Fibroblast of lung (primary cell): ENCODE measurements around the gene CSF1R. TPM values are rescaled to one million over a fixed set of nuclear protein-coding genes. Genes with fewer than 3 reads are reported as not detected.

Experiments
- DNase-seq, 2 donors: peaks; one replicate each; pipeline versions ENCODE4 v3.0.0 to v3.0.0-alpha.2; 2010; ENCODE audit warnings: low read depth in 2 of 2
- H2AFZ ChIP-seq: 2 replicates; pipeline ENCODE4 v1.5.1; 2012; ENCODE audit warnings: low read length, control low read depth, inconsistent platforms
- H3K27ac ChIP-seq: 2 replicates; pipeline ENCODE4 v1.5.1; 2011; ENCODE audit warnings: low read length, control low read depth; ENCODE audit not compliant: insufficient read depth
- H3K27me3 ChIP-seq: 2 replicates; pipeline ENCODE4 v1.5.1; 2011; ENCODE audit warnings: mild to moderate bottlenecking, low read length; ENCODE audit not compliant: control insufficient read depth, insufficient read depth
- H3K36me3 ChIP-seq: 2 replicates; pipeline ENCODE4 v1.5.1; 2011; ENCODE audit warnings: low read length; ENCODE audit not compliant: control insufficient read depth, insufficient read depth
- H3K4me1 ChIP-seq: 2 replicates; pipeline ENCODE4 v1.5.1; 2011; ENCODE audit warnings: low read length; ENCODE audit not compliant: control insufficient read depth, insufficient read depth; ENCODE audit errors: extremely low read depth
- H3K4me2 ChIP-seq: 2 replicates; pipeline ENCODE4 v1.5.1; 2011; ENCODE audit warnings: low read length, control low read depth; ENCODE audit not compliant: insufficient read depth; ENCODE audit errors: extremely low read depth
- H3K4me3 ChIP-seq, 4 experiments: fragments of 200-600 bp in 1 of 4; sonication (generic) in 1 of 4; replicated peaks in 1 of 4; 2 replicates each; pipeline ENCODE4 v1.5.1; 2011 to 2016; ENCODE audit warnings: low read length in 4 of 4, low read depth in 3 of 4, mild to moderate bottlenecking in 3 of 4, control low read depth in 2 of 4, inconsistent platforms in 1 of 4, mixed read lengths in 1 of 4; ENCODE audit not compliant: insufficient read depth in 1 of 4; ENCODE audit errors: control extremely low read depth in 1 of 4
- H3K79me2 ChIP-seq: 2 replicates; pipeline ENCODE4 v1.5.1; 2012; ENCODE audit warnings: mild to moderate bottlenecking, low read length, inconsistent platforms; ENCODE audit not compliant: control insufficient read depth, insufficient read depth
- H3K9ac ChIP-seq: 2 replicates; pipeline ENCODE4 v1.5.1; 2011; ENCODE audit warnings: mild to moderate bottlenecking, low read length, control low read depth; ENCODE audit not compliant: insufficient read depth
- H3K9me3 ChIP-seq: 2 replicates; pipeline ENCODE4 v1.5.1; 2012; ENCODE audit warnings: low read depth, low read length; ENCODE audit not compliant: control insufficient read depth, insufficient read depth
- H4K20me1 ChIP-seq: 2 replicates; pipeline ENCODE4 v1.5.1; 2011; ENCODE audit warnings: low read length; ENCODE audit not compliant: control insufficient read depth, insufficient read depth; ENCODE audit errors: extremely low read depth
- EZH2 ChIP-seq: IDR thresholded peaks from 2 replicates; pipeline ENCODE4 v1.5.1; 2012; ENCODE audit warnings: low read length, control low read depth, mild to moderate bottlenecking; ENCODE audit errors: missing control alignments
- polyA plus RNA-seq, 2 donors: library from polyadenylated mRNA; depleted of rRNA in 1 of 2; stranded (reverse) in 1 of 2; unstranded in 1 of 2; fragments of >200 nt; gene quantifications; 2 replicates each; pipeline ENCODE4 v1.2.1, GENCODE V29; 2011 to 2012; ENCODE audit warnings: missing spikeins in 1 of 2
- total RNA-seq: library from RNA; depleted of rRNA; stranded (reverse); fragments of >200 nt; gene quantifications from 2 replicates; pipeline ENCODE4 v1.2.1, GENCODE V29; 2014
- TF ChIP-seq, protein P1 (sequence below), 2 donors: IDR thresholded peaks in 1 of 2; conservative IDR thresholded peaks in 1 of 2; 1 replicate in 1 of 2; 2 replicates in 1 of 2; pipeline ENCODE4 v1.5.1; 2011 to 2012; ENCODE audit warnings: low read length in 2 of 2, control low read depth in 1 of 2, inconsistent platforms in 1 of 2, low read depth in 1 of 2, mild to moderate bottlenecking in 1 of 2

Gene CSF1R
- total and polyA plus RNA-seq, 2 donors (not counting 1 experiment from before 2014, with no cell fraction given): 0.07 TPM; not detected in 1

DNA sequence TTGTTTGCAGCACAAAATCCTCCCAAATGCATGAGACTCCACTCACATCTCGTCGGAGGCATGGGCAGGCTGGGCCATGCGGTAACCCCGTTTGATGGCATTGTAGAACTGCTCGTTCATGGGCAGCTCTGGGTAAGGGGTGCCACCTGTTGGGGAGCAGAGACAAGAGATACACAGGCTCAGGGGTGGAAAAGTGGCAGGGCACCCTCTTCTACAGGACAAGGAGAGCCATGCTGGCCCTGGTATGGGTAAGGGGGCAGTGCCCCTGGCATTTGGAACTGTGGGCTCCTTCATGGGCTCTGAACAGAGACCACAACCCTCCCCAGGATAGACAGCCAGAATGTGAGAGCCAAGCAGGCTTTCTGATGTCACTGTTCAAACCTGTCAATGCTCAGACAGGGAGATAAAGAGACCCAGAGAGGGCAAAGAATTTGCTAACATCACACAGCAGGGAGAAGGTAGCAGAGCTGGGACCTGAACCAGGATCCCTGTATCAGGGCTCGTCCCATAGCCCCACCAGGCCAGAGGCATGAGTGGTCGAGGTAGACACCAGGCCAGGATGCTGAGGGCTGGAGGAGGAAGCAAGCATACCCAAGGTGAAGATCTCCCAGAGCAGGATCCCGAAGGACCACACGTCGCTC, 33.2 kb upstream of the CSF1R start:
- Histone ChIP-seq H2AFZ (no peak overlapping the region), H3K4me1 (peaks cover 8% of the 10 kb centered on the region), H3K27ac (no peak overlapping the region), H3K9ac (no peak overlapping the region), H4K20me1 (no peaks in the 10 kb centered on the region), H3K79me2 (no peaks in the 10 kb centered on the region), H3K9me3 (no peaks in the 10 kb centered on the region), H3K36me3 (peaks cover 67% of the 10 kb centered on the region), H3K4me3 (no peak overlapping the region), H3K4me2 (no peak overlapping the region), H3K27me3 (no peaks in the 10 kb centered on the region)
- no peak for DNase-seq
- TF ChIP-seq, protein P1, sequence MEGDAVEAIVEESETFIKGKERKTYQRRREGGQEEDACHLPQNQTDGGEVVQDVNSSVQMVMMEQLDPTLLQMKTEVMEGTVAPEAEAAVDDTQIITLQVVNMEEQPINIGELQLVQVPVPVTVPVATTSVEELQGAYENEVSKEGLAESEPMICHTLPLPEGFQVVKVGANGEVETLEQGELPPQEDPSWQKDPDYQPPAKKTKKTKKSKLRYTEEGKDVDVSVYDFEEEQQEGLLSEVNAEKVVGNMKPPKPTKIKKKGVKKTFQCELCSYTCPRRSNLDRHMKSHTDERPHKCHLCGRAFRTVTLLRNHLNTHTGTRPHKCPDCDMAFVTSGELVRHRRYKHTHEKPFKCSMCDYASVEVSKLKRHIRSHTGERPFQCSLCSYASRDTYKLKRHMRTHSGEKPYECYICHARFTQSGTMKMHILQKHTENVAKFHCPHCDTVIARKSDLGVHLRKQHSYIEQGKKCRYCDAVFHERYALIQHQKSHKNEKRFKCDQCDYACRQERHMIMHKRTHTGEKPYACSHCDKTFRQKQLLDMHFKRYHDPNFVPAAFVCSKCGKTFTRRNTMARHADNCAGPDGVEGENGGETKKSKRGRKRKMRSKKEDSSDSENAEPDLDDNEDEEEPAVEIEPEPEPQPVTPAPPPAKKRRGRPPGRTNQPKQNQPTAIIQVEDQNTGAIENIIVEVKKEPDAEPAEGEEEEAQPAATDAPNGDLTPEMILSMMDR (conservative IDR thresholded peaks at IDR 0.05 in 1 of 2, IDR thresholded peaks at IDR 0.05 in 1 of 2; ENCODE audit: low read depth in 1 of 2, low read length in 2 of 2): no peak
- TF ChIP-seq EZH2: no peak

DNA sequence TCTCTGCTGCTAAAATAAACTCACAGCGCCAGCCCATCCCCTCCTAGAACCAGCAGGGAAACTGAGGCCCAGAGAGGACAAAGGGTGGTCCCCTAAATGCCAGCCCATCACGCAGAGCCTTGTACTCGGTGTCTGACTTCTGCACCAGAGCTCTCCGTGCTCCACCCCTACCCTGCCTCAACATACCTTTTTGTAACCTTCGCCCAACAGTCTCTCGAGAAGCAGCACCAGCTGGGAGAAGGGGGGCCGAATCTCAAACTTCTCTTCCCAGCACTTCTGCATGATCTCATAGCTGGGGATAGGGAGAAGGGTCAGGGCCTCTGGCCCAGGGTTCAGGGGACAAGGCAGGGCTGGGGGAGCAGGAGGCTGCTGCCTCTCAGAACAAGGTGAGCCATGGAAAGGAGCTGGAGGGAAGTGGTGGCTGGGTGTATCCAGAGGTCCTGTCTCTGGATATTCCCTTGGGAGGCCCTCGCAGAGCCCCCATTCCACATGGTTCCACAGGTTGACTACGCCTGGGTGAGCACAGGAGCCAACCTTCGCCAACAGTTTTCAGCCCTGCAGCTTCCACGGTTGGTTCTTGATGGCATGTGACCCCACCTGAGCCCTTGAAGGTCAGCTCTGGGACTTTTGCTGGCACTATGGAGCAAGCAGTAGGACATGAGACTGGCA, 32.3 kb upstream of the CSF1R start:
- TF ChIP-seq EZH2: no peak
- TF ChIP-seq, protein P1 (conservative IDR thresholded peaks at IDR 0.05 in 1 of 2, IDR thresholded peaks at IDR 0.05 in 1 of 2; ENCODE audit: low read depth in 1 of 2, low read length in 2 of 2): no peak
- peaks cover 65% of the 10 kb centered on the region for H3K36me3 ChIP-seq

DNA sequence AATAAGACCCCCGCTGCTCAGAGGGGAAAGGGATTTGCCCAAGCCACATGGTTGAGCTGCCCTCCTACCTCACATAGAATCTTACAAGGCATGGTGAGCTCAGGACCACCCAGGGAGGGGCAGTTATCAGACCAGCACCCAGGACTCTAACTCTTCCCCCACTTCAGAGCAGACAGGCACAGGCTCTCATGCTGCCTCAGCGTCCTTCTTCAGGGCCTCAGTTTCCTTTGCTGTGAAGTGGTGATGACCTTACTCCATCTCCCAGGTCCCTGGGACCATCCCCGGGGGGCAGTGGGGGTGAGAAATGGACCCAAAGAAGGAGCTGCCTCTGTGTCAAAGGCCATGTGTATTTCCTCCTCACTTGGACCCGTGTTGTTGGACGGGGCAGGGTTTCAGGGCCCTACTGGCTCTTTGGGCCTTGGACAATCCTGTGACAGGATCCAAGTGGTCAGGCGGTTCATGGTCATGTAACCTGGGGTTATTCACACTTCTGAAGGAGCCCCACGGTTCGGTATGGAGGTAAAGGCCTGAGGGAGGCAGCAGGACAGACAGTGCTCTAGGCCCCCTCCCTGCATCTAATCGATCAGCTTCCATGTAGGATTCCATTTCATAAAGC, 31.7 kb upstream of the CSF1R start:
- H3K4me2 ChIP-seq: no peak overlapping the region
- DNase-seq: no peak
- peaks cover 22% of the 10 kb centered on the region for H3K4me1 ChIP-seq
- no peaks in the 10 kb centered on the region for H4K20me1 ChIP-seq
- H3K27ac ChIP-seq: no peak overlapping the region
- no peak overlapping the region for H2AFZ ChIP-seq
- TF ChIP-seq, protein P1 (conservative IDR thresholded peaks at IDR 0.05 in 1 of 2, IDR thresholded peaks at IDR 0.05 in 1 of 2; ENCODE audit: low read depth in 1 of 2, low read length in 2 of 2): no peak
- no peak for TF ChIP-seq EZH2
- H3K36me3 ChIP-seq: peaks cover 62% of the 10 kb centered on the region
- no peaks in the 10 kb centered on the region for H3K27me3 ChIP-seq
- H3K9me3 ChIP-seq: no peaks in the 10 kb centered on the region
- H3K4me3 ChIP-seq: no peak overlapping the region
- no peak overlapping the region for H3K9ac ChIP-seq
- H3K79me2 ChIP-seq: no peaks in the 10 kb centered on the region

More for the DNA sequence above, 32.3 kb upstream of the CSF1R start:
- Histone ChIP-seq H3K9me3 (no peaks in the 10 kb centered on the region), H3K79me2 (no peaks in the 10 kb centered on the region), H3K4me3 (no peak overlapping the region), H2AFZ (no peak overlapping the region), H3K9ac (no peak overlapping the region), H3K27me3 (no peaks in the 10 kb centered on the region), H3K4me1 (peaks cover 16% of the 10 kb centered on the region), H3K27ac (no peak overlapping the region), H4K20me1 (no peaks in the 10 kb centered on the region), H3K4me2 (no peak overlapping the region)
- no peak for DNase-seq
